ENCODE data around the gene PCNX3. TPM values are rescaled to one million over a fixed set of nuclear protein-coding genes. Genes with fewer than 3 reads are reported as not detected.
A peak's percentile ranks its signal among the peaks of the same experiment; 100 is the strongest.

Gene PCNX3
- total RNA-seq, 2 donors from 2014 or later: 47.8 to 56.0 TPM

DNA sequence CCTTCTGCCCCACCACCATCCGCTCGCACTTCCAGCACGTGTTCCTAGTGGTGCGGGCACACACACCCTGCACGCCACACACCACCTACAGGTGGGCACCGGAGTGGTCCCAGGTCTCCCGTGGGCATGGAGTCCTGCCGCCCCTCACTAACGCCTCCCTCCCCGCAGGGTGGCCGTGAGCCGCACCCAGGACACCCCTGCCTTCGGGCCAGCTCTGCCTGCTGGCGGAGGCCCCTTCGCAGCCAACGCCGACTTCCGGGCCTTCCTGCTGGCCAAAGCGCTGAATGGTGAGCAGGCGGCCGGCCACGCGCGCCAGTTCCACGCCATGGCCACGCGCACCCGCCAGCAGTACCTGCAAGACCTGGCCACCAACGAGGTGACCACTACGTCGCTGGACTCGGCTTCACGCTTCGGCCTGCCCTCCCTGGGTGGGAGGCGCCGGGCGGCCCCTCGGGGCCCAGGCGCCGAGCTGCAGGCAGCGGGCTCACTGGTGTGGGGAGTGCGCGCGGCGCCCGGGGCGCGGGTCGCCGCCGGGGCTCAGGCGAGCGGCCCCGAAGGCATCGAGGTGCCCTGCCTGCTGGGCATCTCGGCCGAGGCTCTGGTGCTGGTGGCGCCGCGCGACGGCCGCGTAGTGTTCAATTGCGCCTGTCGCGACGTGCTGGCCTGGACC is 30.8 kb downstream of the PCNX3 start:
- no peak for ATAC-seq
- DNase-seq: no peak
- intact Hi-C loops (cut with DNase I, micrococcal nuclease): no loop called here

DNA sequence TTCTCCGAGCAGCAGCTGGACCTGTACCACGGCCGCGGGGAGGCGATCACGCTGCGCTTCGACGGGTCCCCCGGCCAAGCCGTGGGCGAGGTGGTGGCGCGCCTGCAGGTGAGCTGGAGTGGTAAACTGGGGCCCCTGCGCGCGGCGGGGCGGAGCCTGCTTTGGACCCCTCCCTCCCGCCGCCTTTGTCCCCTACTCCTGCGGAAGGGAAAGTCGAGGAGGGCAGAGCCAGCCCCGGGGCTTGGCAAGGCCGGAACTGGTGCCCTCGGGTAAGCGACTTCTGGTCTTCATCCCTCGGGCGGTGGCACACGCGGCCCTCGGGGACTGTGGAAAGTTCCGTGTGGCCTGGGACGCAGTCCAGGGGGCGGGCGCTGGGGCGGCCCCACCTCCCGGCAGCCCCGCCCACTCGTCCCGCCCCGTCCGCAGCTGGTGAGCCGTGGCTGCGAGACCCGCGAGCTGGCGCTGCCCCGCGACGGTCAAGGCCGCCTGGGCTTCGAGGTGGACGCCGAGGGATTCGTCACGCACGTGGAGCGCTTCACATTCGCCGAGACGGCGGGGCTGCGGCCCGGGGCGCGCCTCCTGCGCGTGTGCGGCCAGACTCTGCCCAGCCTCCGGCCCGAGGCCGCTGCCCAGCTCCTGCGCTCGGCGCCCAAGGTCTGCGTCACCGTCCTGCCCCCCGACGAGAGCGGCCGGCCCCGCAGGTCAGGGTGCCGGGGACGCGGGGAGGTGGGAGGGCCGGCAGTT is 31.6 kb downstream of the PCNX3 start:
- peak in 1 of 2 donors; percentile 73 for DNase-seq
- intact Hi-C loops (cut with DNase I, micrococcal nuclease): no loop called here
- peak; percentile 79 for ATAC-seq

DNA sequence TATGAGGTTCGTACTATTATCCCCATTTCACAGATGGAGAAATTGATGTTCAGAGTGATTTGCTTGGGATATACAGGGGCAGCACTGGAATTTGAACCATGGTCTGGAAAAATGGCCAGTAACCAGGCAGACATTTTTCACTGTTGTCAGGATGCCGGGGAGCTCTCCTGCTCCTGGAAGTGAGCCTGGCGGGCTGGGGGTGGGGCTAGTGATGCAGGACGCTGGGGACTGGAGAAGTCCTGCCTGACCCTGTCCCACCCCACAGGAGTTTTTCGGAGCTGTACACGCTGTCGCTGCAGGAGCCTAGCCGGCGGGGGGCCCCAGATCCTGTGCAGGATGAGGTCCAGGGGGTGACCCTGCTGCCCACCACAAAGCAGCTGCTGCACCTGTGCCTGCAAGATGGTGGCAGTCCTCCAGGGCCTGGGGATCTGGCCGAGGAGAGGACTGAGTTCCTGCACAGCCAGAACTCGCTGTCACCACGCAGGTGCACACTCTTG is 33.5 kb downstream of the PCNX3 start:
- DNase-seq (no peak), ATAC-seq (no peak)
- intact Hi-C loops (cut with DNase I, micrococcal nuclease): no loop called here

DNA sequence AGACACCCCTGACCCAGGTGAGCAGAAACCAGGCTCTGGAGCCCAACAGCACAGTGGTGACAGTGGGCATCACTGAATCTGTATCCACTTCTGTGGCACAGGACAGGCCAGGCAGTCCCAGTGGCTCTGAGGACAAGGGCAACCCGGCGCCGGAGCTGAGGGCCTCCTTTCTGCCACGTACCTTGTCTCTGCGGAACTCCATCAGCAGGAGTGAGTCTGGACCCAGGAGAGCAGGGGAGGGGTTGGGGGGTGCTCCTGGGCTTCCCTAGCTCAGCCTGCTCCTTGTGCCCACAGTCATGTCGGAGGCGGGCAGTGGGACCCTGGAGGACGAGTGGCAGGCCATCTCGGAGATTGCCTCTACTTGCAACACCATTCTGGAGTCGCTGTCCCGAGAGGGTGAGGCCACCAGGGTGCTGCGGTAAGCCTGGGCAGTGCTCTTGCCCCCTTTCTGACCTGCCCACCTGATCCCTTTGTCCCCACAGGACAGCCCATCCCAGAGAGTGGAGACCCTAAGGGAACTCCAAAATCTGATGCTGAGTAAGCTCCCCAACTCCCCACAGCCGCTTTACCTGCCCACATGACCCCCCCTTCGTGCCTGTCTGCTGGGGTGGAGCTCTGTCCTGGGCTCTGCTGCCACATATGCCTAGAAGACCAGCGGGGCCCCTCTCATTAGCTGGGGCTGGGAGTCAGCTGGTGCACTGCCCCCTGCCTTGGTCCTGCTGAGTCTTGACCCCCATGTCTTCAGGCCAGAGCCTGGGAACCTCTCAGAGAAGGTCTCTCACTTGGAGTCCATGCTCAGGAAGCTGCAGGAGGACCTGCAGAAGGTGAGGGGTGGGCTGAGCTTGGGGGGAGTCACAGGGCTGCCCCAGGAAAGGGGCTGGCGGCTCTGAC is 34.3 kb downstream of the PCNX3 start:
- intact Hi-C loops (cut with DNase I, micrococcal nuclease): no loop called here
- DNase-seq (no peak), ATAC-seq (no peak)

DNA sequence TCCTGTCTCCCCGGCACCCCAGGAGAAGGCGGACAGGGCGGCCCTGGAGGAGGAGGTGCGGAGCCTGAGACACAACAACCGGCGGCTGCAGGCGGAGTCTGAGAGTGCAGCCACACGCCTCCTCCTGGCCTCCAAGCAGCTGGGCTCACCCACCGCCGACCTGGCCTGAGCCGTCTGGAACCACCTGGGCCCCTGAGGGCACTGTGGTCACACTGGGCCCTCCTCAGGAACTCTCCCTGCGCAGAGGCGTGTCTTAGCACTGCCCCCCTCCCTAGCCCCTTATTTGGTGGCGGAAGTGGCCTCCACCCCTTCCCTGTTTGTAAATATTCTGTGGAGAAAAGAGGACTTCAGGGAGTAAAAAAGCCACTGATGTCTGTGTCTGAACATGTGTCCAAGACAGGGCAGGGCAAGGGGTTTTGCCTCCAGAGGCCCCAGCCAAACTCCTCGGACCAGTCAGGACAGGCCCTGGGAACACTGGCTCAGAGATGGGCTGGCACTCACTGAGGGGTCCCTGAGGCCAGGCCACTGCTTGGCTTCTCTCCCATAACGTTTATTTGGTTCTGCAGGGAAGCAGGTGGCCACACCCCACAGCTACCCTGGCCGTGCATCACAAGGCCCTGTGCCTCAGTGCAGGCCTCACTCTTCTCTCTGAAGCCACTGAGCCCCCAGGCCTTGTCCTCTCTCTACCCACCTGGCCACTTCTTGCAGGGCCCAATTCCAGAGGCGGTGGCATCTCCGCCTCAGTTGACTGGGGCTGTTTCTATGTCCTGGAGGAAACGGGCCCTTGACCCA is 35.2 kb downstream of the PCNX3 start:
- no peak for ATAC-seq
- intact Hi-C loops (cut with DNase I, micrococcal nuclease): no loop called here
- peak in 1 of 2 donors; percentile 37 for DNase-seq

DNA sequence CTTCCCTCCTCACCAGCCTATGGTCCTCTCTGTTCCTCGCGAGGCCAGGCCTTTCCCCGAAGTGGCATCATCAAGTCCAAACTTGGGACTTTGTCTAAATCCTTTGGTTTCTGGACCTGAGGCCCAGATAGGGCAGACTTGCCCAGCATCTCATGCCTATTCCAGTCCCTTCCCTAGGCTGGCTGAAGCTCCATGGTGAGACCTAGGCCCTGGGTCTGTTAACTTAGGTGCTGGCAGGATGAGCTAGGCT is 35.7 kb downstream of the PCNX3 start:
- DNase-seq (no peak), ATAC-seq (no peak)
- intact Hi-C loops (cut with DNase I, micrococcal nuclease): no loop called here

DNA sequence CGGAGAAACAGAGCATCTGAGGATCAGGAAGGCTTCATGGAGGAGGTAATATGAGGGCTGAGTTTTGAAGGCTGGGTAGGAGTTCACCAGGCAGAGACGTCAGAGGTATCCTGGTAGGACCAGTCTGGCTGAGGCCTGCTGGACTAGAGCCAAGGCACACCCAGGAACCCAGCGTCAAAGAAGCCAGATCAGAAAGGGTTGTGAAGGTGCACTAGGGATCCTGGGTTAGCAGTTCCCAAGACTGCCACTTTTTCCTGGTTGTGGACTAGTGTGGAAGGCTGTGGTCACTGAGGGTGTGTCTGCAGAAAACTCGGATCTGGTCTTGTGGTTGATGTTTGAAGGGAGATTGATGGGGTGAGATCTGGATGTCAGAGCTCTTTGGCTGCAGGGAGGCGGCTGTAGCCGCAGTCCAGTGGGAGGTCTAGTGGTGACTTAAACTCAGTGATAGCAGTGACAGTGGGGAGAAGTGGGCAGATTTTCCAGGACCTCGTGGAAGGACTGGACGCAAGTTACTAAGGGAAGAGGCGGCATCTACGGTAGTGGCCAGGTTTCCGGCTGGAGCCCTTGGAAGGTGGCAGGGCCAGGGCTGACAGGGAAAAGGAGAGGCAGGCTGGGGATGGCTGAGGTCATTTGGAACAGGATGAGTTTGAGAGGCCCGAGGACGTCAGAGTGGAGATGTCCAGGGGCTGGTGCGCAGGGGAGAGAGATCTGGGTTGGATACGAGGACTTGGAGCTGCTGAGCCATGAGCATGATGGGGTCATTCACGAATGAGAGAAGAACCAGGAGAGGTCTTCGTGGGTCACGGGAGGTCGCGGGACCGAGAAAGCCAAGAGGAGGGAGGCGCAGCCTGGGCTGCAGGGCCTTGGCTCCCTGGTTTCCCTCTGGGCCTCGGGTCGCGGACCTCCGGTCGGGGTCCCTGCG is 36.3 kb downstream of the PCNX3 start:
- ATAC-seq: peak; percentile 40
- intact Hi-C loops (cut with DNase I, micrococcal nuclease): no loop called here
- DNase-seq: peak; percentile 83 to 84

DNA sequence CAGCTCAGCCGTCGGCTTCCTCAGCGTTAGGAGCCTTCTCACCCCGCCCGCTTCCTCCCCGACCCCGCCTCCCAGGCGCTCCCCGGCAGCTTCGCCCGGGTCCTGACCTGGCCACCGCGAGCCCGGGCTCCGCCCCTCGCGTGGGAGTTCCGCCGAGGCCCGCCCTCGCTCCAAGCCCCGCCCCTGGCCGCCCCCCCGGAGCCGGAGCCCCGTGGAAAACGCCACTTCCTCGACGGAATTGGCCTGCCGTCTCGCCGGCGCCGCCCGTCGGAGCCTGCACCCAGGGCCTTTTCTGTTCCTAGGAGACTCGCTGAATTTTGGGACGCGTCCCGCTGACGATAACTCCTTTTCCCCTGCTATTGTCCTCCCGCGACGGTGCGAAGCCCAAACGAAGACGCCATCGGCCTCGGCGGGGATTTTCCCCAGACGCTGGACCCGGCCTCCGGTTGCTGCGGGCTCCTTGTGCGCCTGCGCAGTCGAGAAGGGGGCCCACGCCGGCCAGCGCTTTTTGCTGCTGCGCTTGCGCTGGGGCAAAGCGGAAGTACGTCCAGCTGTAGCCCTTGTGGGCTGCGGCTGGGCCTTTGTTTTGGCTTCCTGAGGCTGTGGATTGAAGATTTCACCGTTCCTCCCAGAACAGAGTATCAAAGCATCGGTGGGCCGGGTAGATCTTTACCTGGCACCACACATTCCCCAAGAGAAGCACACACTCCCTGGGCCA is 37.1 kb downstream of the PCNX3 start:
- DNase-seq: peak; percentile 93 to 96
- intact Hi-C loops (cut with DNase I, micrococcal nuclease): no loop called here
- ATAC-seq: peak; percentile 83

DNA sequence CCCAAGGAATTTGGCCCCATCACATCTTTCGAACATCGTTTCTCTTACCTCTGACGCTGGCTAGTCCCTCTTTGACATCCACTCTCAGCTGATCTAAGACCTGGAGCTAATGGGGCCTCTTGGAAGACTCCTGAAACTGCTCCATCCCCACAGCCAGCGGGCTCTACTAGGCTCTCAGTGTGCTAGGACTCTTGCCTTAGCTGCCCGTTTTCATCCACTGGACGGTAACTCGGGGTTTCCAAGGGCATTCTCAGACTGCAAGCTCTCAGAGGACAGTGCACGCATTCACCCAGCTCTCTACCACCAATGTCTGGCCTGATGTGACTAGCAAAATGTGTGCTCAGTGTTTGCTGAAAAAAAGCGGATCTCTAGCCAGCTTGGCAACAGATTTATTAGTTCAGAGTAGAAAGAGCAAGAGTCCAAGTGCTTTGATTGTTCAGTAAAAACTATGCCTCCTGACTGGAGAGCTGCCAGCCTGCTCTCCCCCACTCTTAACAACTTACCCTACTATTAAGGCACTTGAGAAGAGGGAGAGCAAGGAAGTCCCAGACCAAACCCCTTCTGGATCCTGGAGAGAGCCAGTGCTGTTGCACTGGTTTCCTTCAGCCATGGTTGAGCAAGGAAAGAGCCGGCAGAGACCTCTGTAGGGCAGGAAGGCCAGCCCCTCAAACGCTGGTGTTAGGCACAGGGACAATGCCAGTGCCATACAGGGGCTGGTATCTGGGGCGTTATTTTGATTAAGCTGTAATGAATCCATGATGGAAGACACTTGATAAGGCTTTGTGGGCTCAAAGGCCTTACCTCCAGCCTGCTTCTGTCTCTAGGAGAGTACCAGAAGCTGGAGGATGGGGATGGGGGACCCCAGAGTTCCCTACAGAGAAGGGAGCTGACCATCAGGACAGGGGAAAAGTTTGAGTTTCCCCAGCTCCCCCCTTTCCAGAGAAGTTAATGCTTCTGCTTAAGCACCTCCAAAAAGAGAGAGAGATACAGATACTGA is 38.0 kb downstream of the PCNX3 start:
- peak; percentile 47 for ATAC-seq
- intact Hi-C loops (cut with DNase I, micrococcal nuclease): no loop called here
- DNase-seq: peak; percentile 64 to 75

DNA sequence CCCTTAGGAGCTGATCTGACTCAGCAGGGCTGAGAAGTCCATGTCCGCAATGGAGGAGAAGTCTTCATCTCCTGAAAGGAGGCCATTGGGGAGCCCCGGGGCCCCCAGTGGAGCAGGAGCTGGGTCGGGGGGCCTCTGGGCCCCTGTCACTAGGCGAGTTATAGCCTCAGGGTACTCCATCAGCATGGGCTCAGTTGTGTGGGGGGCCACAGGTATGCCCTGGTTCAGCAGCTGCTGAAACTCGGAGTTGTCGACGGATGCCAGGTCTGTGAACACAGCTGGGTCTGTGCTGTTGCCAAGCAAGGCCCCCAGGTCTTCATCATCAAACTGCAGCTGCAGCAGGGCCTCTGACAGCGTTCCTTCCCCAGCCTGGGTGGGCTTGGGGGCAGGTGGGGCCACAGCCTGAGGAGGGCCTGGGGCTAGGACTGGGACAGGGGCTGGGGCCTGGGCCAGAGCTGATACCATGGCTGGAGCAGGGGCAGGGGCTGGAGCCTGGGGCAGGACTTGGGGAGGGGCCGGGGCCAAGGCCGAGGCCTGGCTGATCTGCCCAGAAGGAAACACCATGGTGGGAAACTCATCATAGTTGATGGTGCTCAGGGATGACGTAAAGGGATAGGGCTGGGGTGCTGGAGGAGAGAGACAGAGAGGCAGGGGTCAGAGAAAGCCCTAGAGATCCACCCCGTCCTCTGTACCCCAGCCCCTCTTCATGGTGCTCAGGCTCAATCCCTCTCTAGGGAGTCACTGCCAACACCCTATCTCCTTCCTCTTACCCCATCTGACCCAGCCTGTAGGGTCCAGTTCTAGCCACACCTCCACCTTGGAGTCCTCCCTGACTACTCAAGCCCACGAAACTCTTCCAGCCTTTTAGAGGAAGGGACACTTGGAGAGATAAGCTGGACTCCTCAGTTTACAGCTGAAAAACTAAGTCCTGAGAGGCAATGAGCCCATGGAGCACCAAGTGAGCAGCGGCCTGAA is 39.1 kb downstream of the PCNX3 start:
- no peak for ATAC-seq
- intact Hi-C loops (cut with DNase I, micrococcal nuclease): no loop called here

DNA sequence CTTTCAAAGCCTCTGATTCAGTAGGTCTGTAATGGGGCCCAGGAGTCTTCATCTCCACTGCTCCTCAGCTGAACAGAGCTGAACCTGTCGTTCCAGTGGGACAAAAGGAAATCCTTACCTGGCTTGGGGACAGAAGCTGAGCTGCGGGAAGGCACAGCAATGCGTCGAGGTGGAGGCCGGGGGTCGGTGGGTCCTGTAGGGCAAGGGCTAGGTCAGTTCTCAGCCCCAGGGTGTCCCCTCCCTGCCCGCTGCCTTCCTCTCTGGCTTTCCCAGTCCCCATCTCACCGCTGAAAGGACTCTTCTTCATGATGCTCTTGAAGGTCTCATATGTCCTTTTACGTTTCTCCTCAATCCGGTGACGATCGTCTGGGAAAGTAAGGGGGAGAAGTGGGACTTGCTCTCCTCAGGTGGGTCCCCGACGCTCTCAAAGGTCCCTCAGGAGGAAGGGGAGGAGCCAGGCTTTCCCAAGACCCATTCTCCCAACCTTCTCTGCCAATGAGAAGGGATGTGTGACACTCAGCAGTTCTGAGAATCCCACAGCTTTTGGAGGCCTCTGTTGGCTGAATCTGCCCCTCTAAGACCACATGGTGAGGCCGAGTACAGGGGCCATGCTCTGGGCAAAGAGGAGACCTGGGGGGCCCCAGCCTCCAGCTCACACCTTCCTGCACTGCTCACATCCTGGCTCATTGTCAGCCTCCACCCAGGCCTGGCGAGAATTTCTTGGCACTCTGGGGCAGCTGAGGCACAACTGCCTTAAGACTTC is 40.2 kb downstream of the PCNX3 start:
- intact Hi-C loops (cut with DNase I, micrococcal nuclease): no loop called here
- DNase-seq (no peak), ATAC-seq (no peak)

More for the DNA sequence above, 39.1 kb downstream of the PCNX3 start:
- DNase-seq: peak in 1 of 2 donors; percentile 27

DNA sequence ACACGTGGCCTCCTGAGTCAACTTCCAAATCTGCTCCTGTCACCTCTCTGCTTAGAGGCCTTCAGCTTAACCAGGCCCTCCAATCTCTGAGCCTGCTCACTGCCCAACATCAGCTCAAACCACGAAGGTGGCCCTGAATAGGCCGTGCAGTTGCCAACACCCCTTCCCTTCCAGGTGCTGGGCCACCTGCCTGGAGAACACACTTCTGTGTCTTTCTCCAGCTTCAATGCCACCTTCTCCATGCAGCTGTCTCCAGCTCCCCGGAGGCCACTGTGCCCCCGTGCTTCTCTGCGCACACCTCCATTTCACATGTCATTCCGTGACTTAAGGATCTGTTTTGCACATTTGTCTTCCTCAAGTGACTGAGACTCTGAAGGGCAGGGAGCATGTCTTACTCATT is 41.9 kb downstream of the PCNX3 start:
- ATAC-seq (no peak), DNase-seq (no peak)
- intact Hi-C loops (cut with DNase I, micrococcal nuclease): no loop called here

DNA sequence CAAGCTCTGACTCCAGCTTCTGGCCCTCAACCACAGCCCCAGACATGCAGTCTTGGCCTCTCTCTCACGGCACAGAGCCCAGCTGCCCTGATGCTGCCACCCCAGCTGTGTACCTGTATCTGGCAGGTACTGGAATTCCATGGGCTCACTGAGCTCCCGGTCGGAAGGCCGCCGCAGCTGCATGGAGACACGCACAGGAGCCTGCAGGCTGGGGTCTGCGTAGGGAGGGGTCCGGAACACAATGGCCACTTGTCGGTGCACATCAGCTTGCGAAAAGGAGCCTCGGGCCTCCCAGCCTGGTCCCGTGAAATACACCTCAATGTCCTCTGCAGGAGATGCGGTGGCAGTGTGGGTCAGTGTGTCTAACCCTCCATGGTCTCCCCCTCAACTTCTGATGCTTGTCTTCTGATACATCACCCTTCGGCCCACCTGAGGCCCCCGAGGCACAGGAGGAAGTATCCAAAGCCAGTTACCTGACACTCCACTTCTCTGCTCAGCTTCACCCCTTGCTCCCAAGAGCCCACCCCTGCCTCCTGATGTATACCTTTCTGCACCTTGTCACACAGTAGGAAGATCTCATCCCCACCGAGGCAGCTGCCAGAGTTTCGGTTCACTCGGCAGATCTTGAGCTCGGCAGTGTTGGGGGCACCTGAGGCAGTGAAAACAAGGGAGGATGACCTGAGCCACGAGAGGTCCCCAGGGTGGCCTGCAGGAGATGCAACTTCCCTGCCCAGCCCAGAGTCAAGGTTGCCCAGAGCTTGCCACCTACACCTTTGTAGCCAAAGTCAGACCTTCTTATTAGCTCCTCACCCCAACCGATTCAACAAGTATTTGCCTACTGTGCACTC is 42.8 kb downstream of the PCNX3 start:
- intact Hi-C loops (cut with DNase I, micrococcal nuclease): no loop called here
- ATAC-seq (no peak), DNase-seq (no peak)

Data from left colon (tissue), 2 donors.